ENCODE measurements around the gene APPBP2.
"Not testable (repeated sequence)": the region's sequence is repeated elsewhere in the genome, so short reads cannot be mapped to it uniquely, and the experiment has no call there.

The APPBP2 gene

DNA sequence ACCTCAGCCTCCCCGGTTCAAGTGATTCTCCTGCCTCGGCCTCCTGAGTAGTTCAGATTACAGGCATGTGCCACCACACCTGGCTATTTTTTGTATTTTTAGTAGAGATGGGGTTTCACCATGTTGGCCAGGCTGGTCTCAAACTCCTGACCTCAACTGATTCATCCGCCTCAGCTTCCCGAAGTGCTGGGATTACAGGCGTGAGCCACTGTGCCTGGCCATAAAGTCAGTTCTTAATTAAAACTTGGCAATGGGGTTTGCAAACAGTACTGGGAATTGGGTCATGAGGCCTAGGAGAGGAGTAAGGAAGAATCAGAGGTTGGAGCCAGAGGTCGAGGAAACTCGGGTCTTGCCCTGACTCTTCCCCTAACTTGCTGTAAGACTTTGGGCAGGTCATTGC lies 95.5 kb downstream of the APPBP2 start:
- DNase-seq, result not testable (repeated sequence)

GRCh38 chr17:60428491-60428890 lies 97.6 kb downstream of the APPBP2 start:
- not testable (repeated sequence) for DNase-seq

DNA sequence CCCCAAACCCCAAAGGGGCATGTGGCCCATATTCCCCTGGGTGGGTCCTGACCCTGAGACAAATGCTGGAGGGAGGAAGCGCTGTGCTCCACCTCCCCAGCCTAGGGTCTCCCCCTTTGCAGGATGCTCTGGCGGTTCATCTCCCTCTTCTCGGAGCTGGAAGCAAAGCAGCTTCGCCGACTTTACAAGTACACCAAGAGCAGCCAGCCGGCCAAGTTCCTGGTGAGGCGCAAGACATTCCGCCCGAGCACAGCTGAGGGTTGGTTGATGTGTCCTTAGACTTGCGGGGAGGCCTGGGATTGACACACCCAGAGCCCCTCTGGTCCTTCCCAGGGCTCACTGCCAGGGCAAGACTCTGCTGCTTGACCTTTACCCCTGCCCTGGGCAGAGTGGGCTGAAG lies 99.4 kb downstream of the APPBP2 start:
- no peak for DNase-seq

DNA sequence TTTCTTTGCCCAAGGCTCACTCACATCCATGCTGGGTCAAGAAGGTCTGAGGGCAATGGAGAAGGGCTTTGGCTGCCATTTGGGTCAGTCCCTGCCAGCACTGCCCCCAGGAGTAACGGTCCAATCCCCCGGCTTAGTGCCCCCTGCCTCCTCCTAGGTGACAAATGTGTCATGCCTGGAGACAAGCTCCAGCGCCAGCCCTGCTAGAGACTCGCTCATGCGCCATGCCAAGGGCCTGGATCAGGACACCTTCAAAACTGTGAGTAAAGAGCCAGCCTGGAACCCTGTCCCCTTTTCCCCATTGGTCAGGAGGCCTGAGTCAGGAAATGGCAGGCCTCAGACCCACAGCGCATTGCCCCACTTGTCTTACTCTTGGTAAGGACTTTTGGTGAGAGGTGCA lies 100.4 kb downstream of the APPBP2 start:
- no peak for DNase-seq

DNA sequence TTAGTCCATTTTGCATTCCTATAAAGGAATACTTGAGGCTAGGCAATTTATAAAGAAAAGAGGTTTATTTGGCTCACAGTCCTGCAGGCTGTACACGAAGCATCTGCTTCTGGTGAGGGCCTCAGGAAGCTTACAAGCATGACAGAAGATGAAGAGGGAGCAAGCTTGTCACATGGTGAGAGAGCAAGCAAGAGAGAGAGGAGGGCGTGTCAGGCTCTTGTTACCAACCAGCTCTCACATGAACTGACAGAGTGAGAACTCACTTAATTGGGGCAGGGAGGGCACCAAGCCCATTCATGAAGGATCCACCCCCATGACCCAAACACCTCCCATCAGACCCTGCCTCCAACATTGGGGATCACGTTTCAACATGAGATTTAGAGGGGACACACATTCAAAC lies 102.2 kb downstream of the APPBP2 start:
- no peak for DNase-seq

- DNase-seq, result no peak
These were observed 103.8 kb downstream of the APPBP2 start, which contains the start of gene CHCT1 for GRCh38 chr17:60422162-60422665. TSS of gene CHCT1 (plus strand) at chr17:60422489. CDS start at chr17:60422593, 104 bp downstream.

GRCh38 chr17:60421273-60422161 lies 104.5 kb downstream of the APPBP2 start:
- peak; percentile 81 for DNase-seq

GRCh38 chr17:60419875-60420274 lies 106.2 kb downstream of the APPBP2 start:
- not testable (repeated sequence) for DNase-seq

- not testable (repeated sequence) for DNase-seq
These were observed 107.0 kb downstream of the APPBP2 start for GRCh38 chr17:60419003-60419402.

- no peak for DNase-seq
These were observed 109.6 kb downstream of the APPBP2 start for GRCh38 chr17:60416368-60416925.

GRCh38 chr17:60415146-60415545 lies 110.9 kb downstream of the APPBP2 start:
- no peak for DNase-seq

DNA sequence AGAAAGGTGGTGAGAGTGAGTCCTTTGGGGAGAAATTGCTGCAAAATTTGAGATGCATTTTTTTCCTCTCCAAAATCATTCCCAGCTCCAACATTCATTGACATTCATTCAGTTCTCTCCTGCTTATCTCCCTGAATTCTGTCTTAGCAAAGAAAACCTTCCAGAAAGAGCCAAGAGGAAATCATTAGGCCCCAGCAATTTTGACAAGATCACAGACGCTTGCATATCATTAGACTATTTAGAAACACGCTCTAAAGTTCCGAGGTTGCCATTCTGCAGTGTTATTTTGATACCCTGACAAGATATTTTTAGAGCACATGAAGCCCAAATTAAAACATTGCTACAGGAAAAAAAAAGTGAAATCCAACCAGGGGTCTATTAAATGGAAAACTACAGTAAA lies 113.3 kb downstream of the APPBP2 start:
- DNase-seq, result no peak

DNA sequence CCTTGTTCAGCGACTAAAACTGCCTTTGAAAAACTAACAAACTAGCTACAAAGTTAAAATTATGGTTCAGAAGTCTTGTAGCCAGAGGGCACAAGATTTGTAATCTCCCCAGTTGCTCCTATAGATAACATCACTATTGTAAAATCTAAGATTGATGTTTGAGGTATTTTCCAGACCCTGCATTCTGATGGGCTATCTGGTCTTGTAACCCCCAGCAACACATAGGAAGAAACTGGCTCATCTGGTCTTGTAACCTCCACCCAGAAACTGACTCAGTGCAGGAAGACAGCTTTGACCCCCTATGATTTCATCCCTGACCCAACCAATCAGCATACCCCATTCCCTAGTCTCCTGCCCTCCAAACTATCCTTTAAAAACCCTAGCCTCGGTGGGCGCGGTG lies 116.0 kb downstream of the APPBP2 start:
- no peak for DNase-seq

DNA sequence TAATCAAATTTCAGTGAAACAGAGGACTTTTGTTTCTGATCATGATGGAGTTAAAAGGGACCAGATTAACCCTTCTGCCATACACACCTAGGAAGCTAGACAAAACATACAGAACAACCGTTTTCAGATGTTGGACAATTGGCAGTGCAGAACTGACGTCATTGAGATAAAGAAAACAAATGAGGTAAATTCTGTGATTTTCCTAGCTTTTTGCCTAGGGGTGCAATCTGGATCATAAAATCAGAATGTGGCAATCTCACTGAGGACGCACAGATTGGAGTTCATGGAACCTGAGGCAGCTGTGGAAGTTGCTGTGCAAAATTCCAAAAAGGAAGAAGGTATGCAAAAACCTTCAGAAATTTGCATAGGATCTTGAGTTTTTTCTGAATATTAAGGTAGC lies 119.2 kb downstream of the APPBP2 start:
- DNase-seq, result no peak

- no peak for DNase-seq
These were observed 122.1 kb downstream of the APPBP2 start for GRCh38 chr17:60403962-60404361.

DNA sequence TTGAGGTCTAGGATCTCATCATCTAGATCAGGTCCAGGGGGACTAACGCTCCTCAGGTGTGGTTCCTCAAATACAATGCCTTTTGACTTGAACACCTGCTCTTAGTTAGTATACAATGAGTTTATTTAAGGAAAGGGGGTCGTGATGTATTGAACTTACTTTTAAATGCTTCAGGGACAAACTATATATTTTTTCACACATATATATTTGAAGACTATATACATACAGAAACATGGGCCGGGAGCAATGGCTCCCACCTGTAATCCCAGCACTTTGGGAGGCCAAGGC lies 122.6 kb downstream of the APPBP2 start:
- DNase-seq, result no peak

- DNase-seq, result no peak
These were observed 124.2 kb downstream of the APPBP2 start for GRCh38 chr17:60401819-60402218.

DNA sequence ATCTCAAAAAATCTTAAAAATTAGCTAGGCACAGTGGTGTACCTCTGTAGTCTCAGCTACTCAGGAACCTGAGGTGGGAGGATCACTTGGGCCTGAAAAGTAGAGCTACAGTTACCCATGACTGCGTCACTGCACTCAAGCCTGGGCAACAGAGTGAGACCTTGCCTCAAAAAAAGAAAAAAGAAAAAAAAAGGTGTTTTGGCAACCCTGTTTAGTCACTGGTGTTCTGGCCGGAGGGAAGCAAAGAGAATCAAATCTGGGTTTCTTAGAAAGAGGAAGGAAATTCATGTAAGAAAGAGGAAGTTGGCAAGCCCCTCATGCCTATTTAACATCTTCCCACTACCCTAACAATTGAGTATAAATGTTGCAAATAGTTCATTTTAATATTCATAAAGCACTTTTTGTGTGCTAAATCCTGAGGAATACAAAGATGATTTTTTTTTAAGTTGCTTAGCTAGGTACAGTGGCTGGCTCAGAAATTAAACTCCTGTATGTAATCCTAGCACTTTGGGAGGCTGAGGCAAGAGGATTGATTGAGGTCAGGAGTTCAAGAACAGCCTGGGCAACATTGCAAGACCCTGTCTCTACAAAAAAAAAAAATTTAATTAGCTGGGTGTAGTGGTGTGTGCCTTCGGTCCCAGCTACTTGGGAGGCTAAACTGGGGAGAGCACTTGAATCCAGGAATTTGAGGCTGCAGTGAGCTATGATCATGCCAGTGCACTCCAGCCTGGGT lies 127.6 kb downstream of the APPBP2 start:
- no peak for DNase-seq

- DNase-seq, result no peak
These were observed 129.6 kb downstream of the APPBP2 start for GRCh38 chr17:60396412-60396811.

DNA sequence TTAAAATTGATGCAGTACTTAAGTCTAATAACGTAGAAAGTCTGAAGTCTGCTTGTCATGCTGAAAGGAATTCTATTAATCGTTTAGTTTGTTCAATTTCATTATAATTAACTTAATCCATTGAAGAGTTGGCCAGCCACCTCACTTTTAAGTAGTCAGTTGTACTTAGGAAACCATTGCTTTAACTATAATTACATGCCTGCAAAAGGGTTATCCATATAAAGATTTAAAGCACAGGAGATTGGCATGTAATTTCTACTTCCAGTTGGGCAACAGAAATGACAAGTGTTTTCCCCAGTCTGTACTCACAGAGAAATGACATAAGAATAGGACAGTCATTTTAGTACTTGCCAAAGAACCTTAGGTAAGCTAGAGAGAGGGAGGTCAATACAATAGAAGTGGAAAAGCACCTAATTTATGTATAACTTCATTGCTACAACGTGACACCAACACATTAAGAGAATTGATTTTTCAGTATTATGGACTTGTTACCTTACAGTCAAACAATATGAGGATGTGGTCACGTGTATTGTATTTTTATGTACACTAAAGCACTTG lies 130.5 kb downstream of the APPBP2 start:
- DNase-seq, result no peak

GRCh38 chr17:60393840-60394723 lies 132.0 kb downstream of the APPBP2 start:
- no peak for DNase-seq
